ENCODE data around the gene HOOK1. TPM values are rescaled to one million over a fixed set of nuclear protein-coding genes. Genes with fewer than 3 reads are reported as not detected.

The HOOK1 gene
- polyA plus RNA-seq, 3 donors: not detected

- Histone ChIP-seq H3K9me3 (replicated peaks in 1 of 2; ENCODE audit: control insufficient read depth in 1 of 2, insufficient read depth in 1 of 2, low read length in 2 of 2) (no peaks in the 10 kb centered on the region), H3K4me3 (replicated peaks in 1 of 3; ENCODE audit: low read depth in 2 of 3, low read length in 3 of 3) (no peak overlapping the region), H3K27ac (ENCODE audit: low read depth in 1 of 2, low read length in 2 of 2) (no peak overlapping the region), H3K27me3 (ENCODE audit: control insufficient read depth in 2 of 2, insufficient read depth in 2 of 2, low read length in 2 of 2) (no peaks in the 10 kb centered on the region), H2AFZ (ENCODE audit: insufficient read depth, low read depth, low read length, poor library complexity, severe bottlenecking) (no peak overlapping the region), H3K79me2 (ENCODE audit: insufficient read depth, low read length) (no peaks in the 10 kb centered on the region), H3K4me2 (replicated peaks; ENCODE audit: extremely low read depth, low read length, poor library complexity, severe bottlenecking) (no peak overlapping the region), H3K36me3 (replicated peaks in 1 of 2; ENCODE audit: control insufficient read depth in 1 of 2, insufficient read depth in 2 of 2, low read length in 2 of 2) (no peaks in the 10 kb centered on the region), H4K20me1 (ENCODE audit: insufficient read depth, low read length) (no peaks in the 10 kb centered on the region), H3K4me1 (ENCODE audit: control insufficient read depth in 1 of 2, insufficient read depth in 2 of 2, low read length in 2 of 2) (no peaks in the 10 kb centered on the region), H3K9ac (ENCODE audit: insufficient read depth, low read length, poor library complexity, severe bottlenecking) (no peak overlapping the region)
- peaks cover 0 to 3% (median 0%) of the 10 kb centered on the region in 3 donors for H3K27me3 Mint-ChIP-seq (ENCODE audit: low read depth in 3 of 3)
- DNase-seq: no peak
- no peaks in the 10 kb centered on the region for H3K9me3 Mint-ChIP-seq
- H3K4me3 Mint-ChIP-seq: no peak overlapping the region
- H3K36me3 Mint-ChIP-seq: no peaks in the 10 kb centered on the region
- peaks cover 2% of the 10 kb centered on the region for H3K4me1 Mint-ChIP-seq
- intact Hi-C loops (cut with micrococcal nuclease): no loop called here
- no peak overlapping the region for H3K27ac Mint-ChIP-seq
- no peak for TF ChIP-seq CTCF (IDR thresholded peaks at IDR 0.05)
- WGBS (ENCODE audit: insufficient coverage): no CpG with 5 or more reads among the region's 3 CpGs
Measured at GRCh38 chr1:59771361-59771760, 43.4 kb upstream of the HOOK1 start.

- DNase-seq: no peak
- H3K9me3 ChIP-seq (replicated peaks in 1 of 2; ENCODE audit: control insufficient read depth in 1 of 2, insufficient read depth in 1 of 2, low read length in 2 of 2): no peaks in the 10 kb centered on the region
- H3K27ac ChIP-seq (ENCODE audit: low read depth in 1 of 2, low read length in 2 of 2): no peak overlapping the region
- H3K4me2 ChIP-seq (replicated peaks; ENCODE audit: extremely low read depth, low read length, poor library complexity, severe bottlenecking): no peak overlapping the region
- no peak overlapping the region for H3K9ac ChIP-seq (ENCODE audit: insufficient read depth, low read length, poor library complexity, severe bottlenecking)
- no peaks in the 10 kb centered on the region for H3K27me3 ChIP-seq (ENCODE audit: control insufficient read depth in 2 of 2, insufficient read depth in 2 of 2, low read length in 2 of 2)
- no peaks in the 10 kb centered on the region for H3K36me3 Mint-ChIP-seq
- no peaks in the 10 kb centered on the region for H3K4me1 Mint-ChIP-seq
- intact Hi-C loops (cut with micrococcal nuclease): no loop called here
- H2AFZ ChIP-seq (ENCODE audit: insufficient read depth, low read depth, low read length, poor library complexity, severe bottlenecking): no peak overlapping the region
- H3K4me3 Mint-ChIP-seq: no peak overlapping the region
- no CpG with 5 or more reads among the region's 4 CpGs for WGBS (ENCODE audit: insufficient coverage)
- H3K79me2 ChIP-seq (ENCODE audit: insufficient read depth, low read length): no peaks in the 10 kb centered on the region
- H4K20me1 ChIP-seq (ENCODE audit: insufficient read depth, low read length): no peaks in the 10 kb centered on the region
- H3K27ac Mint-ChIP-seq: no peak overlapping the region
- H3K4me1 ChIP-seq (ENCODE audit: control insufficient read depth in 1 of 2, insufficient read depth in 2 of 2, low read length in 2 of 2): no peaks in the 10 kb centered on the region
- H3K4me3 ChIP-seq (replicated peaks in 1 of 3; ENCODE audit: low read depth in 2 of 3, low read length in 3 of 3): no peak overlapping the region
- peaks cover 0 to 7% (median 0%) of the 10 kb centered on the region in 3 donors for H3K27me3 Mint-ChIP-seq (ENCODE audit: low read depth in 3 of 3)
- no peaks in the 10 kb centered on the region for H3K9me3 Mint-ChIP-seq
- no peak for TF ChIP-seq CTCF (IDR thresholded peaks at IDR 0.05)
- no peaks in the 10 kb centered on the region for H3K36me3 ChIP-seq (replicated peaks in 1 of 2; ENCODE audit: control insufficient read depth in 1 of 2, insufficient read depth in 2 of 2, low read length in 2 of 2)
Measured at GRCh38 chr1:59775480-59775879, 39.3 kb upstream of the HOOK1 start.
